ENCODE data around the gene ZFP90. TPM values are rescaled to one million over a fixed set of nuclear protein-coding genes. Genes with fewer than 3 reads are reported as not detected.

Gene ZFP90
- total and polyA plus RNA-seq, 2 experiments from 2014 or later: 10.9 to 13.4 TPM

- Histone ChIP-seq H3K9me2 (replicated peaks; ENCODE audit: insufficient read depth) (no peaks in the 10 kb centered on the region), H3K9me3 (ENCODE audit: low read depth) (no peaks in the 10 kb centered on the region), H3K27me3 (no peaks in the 10 kb centered on the region), H3K79me2 (no peaks in the 10 kb centered on the region), H3K4me2 (no peak overlapping the region), H4K20me1 (ENCODE audit: insufficient read depth, poor library complexity, severe bottlenecking) (no peaks in the 10 kb centered on the region), H3K4me1 (ENCODE audit: insufficient read depth) (no peaks in the 10 kb centered on the region), H3K36me3 (replicated peaks; ENCODE audit: insufficient read depth, low read depth) (no peaks in the 10 kb centered on the region), H3K4me3 (no peak overlapping the region), H2AFZ (no peak overlapping the region), H3K27ac (no peak overlapping the region)
- 77% methylated on average over 8 of the region's 8 CpGs for WGBS (ENCODE audit: low lambda C conversion rate, missing lambda C conversion rate)
- no peak for DNase-seq (ENCODE audit: low spot score)
- no peak for TF ChIP-seq EZH2phosphoT487 (IDR thresholded peaks at IDR 0.05; ENCODE audit: low read depth, severe bottlenecking, unreplicated experiment)
- no peak for TF ChIP-seq EZH2 (IDR thresholded peaks at IDR 0.05; ENCODE audit: borderline replicate concordance)
- TF ChIP-seq CTCF (IDR thresholded peaks at IDR 0.05; ENCODE audit: poor library complexity): no peak
Observed at GRCh38 chr16:68496689-68497088, 42.4 kb upstream of the ZFP90 start.

GRCh38 chr16:68499006-68499405 is 40.1 kb upstream of the ZFP90 start:
- H3K4me2 ChIP-seq: no peak overlapping the region
- H3K9me3 ChIP-seq (ENCODE audit: low read depth): no peaks in the 10 kb centered on the region
- no peak for TF ChIP-seq EZH2 (IDR thresholded peaks at IDR 0.05; ENCODE audit: borderline replicate concordance)
- no peak for TF ChIP-seq EZH2phosphoT487 (IDR thresholded peaks at IDR 0.05; ENCODE audit: low read depth, severe bottlenecking, unreplicated experiment)
- TF ChIP-seq CTCF (IDR thresholded peaks at IDR 0.05; ENCODE audit: poor library complexity): no peak

GRCh38 chr16:68503334-68503733 is 35.8 kb upstream of the ZFP90 start:
- no peaks in the 10 kb centered on the region for H3K79me2 ChIP-seq
- WGBS (ENCODE audit: low lambda C conversion rate, missing lambda C conversion rate): 82% methylated on average over 3 of the region's 3 CpGs

More at GRCh38 chr16:68499006-68499405, 40.1 kb upstream of the ZFP90 start:
- Histone ChIP-seq H3K4me1 (ENCODE audit: insufficient read depth) (no peaks in the 10 kb centered on the region), H2AFZ (no peak overlapping the region), H3K4me3 (no peak overlapping the region), H4K20me1 (ENCODE audit: insufficient read depth, poor library complexity, severe bottlenecking) (no peaks in the 10 kb centered on the region), H3K36me3 (replicated peaks; ENCODE audit: insufficient read depth, low read depth) (no peaks in the 10 kb centered on the region), H3K79me2 (no peaks in the 10 kb centered on the region), H3K27me3 (no peaks in the 10 kb centered on the region), H3K9me2 (replicated peaks; ENCODE audit: insufficient read depth) (no peaks in the 10 kb centered on the region), H3K27ac (no peak overlapping the region)
- no peak for DNase-seq (ENCODE audit: low spot score)
- 59% methylated on average over 5 of the region's 5 CpGs for WGBS (ENCODE audit: low lambda C conversion rate, missing lambda C conversion rate)

More at GRCh38 chr16:68503334-68503733, 35.8 kb upstream of the ZFP90 start:
- Histone ChIP-seq H3K4me1 (ENCODE audit: insufficient read depth) (no peaks in the 10 kb centered on the region), H3K9me2 (replicated peaks; ENCODE audit: insufficient read depth) (no peaks in the 10 kb centered on the region), H3K9me3 (ENCODE audit: low read depth) (no peaks in the 10 kb centered on the region), H3K27ac (no peak overlapping the region), H4K20me1 (ENCODE audit: insufficient read depth, poor library complexity, severe bottlenecking) (no peaks in the 10 kb centered on the region), H3K4me2 (no peak overlapping the region), H2AFZ (no peak overlapping the region), H3K36me3 (replicated peaks; ENCODE audit: insufficient read depth, low read depth) (no peaks in the 10 kb centered on the region), H3K27me3 (peaks cover 2% of the 10 kb centered on the region), H3K4me3 (no peak overlapping the region)
- no peak for DNase-seq (ENCODE audit: low spot score)
- TF ChIP-seq CTCF (IDR thresholded peaks at IDR 0.05; ENCODE audit: poor library complexity): no peak
- TF ChIP-seq EZH2 (IDR thresholded peaks at IDR 0.05; ENCODE audit: borderline replicate concordance): no peak
- TF ChIP-seq EZH2phosphoT487 (IDR thresholded peaks at IDR 0.05; ENCODE audit: low read depth, severe bottlenecking, unreplicated experiment): no peak
